Osteoblast (primary cell): ENCODE results near the gene ARHGEF4. TPM values are rescaled to one million over a fixed set of nuclear protein-coding genes. Genes with fewer than 3 reads are reported as not detected.

Experiments
- DNase-seq: peaks from one replicate; pipeline ENCODE4 v3.0.0; 2011; ENCODE audit warnings: low spot score, mixed read lengths; ENCODE audit not compliant: insufficient read length; ENCODE audit errors: missing footprints
- H2AFZ ChIP-seq: 2 replicates; pipeline ENCODE4 v1.6.0; 2011; ENCODE audit warnings: mild to moderate bottlenecking, low read length
- H3K27ac ChIP-seq: 2 replicates; pipeline ENCODE4 v1.5.1; 2011; ENCODE audit warnings: mild to moderate bottlenecking, low read depth, low read length, moderate library complexity
- H3K27me3 ChIP-seq: 2 replicates; pipeline ENCODE4 v1.6.0; 2012; ENCODE audit warnings: mild to moderate bottlenecking, control low read depth, inconsistent platforms, low read length, moderate library complexity; ENCODE audit not compliant: insufficient read depth
- H3K36me3 ChIP-seq: 2 replicates; pipeline ENCODE4 v1.5.1; 2011; ENCODE audit warnings: mild to moderate bottlenecking, low read length, control low read depth, moderate library complexity; ENCODE audit not compliant: insufficient read depth
- H3K4me1 ChIP-seq: 2 replicates; pipeline ENCODE4 v1.5.1; 2011; ENCODE audit warnings: mild to moderate bottlenecking, low read length, control low read depth, moderate library complexity; ENCODE audit not compliant: insufficient read depth
- H3K4me2 ChIP-seq: 2 replicates; pipeline ENCODE4 v1.6.0; 2011; ENCODE audit warnings: mild to moderate bottlenecking, low read length; ENCODE audit not compliant: insufficient read depth
- H3K4me3 ChIP-seq: fragments of 200-600 bp; sonication (generic); 3 replicates; pipeline ENCODE4 v1.5.1; 2012; ENCODE audit warnings: mild to moderate bottlenecking, low read length, inconsistent platforms; ENCODE audit not compliant: insufficient read depth
- H3K79me2 ChIP-seq: 2 replicates; pipeline ENCODE4 v1.6.0; 2012; ENCODE audit warnings: mild to moderate bottlenecking, low read length, control low read depth, inconsistent platforms; ENCODE audit not compliant: insufficient read depth
- H3K9me3 ChIP-seq: 2 replicates; pipeline ENCODE4 v1.5.1; 2011; ENCODE audit warnings: low read depth, low read length, control low read depth
- H4K20me1 ChIP-seq: 2 replicates; pipeline ENCODE4 v1.6.0; 2012; ENCODE audit warnings: mild to moderate bottlenecking, low read length, control low read depth; ENCODE audit not compliant: insufficient read depth
- total RNA-seq: library from RNA; depleted of rRNA; stranded (reverse); fragments of >200 nt; gene quantifications from 2 replicates; pipeline ENCODE4 v1.2.3, GENCODE V29; 2012
- TF ChIP-seq, protein P1 (sequence below): IDR thresholded peaks from 2 replicates; pipeline ENCODE4 v1.5.1; 2011; ENCODE audit warnings: mild to moderate bottlenecking, low read depth, low read length, moderate library complexity; ENCODE audit errors: extremely low read depth

ARHGEF4 gene
- total RNA-seq, 1 donor = 3.6 TPM

DNA sequence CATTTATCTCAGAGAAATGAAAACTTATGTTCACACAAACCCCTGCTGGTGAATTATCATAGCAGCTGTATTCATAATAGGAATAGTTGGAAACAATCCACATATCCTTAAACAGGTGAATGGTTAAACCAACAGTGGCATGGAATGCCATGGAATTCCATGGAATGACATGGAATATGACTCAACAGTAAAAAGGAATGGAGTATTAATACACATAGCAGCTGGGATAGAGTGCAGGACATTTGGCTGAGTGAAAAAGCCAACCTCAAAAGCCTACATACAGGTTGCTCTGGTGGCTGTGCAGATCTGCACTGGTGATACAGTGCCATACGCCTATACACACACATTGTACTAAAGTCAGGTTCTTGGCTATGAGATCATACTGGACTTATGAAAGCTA, 187.0 kb downstream of the ARHGEF4 start:
- H4K20me1 ChIP-seq = no peaks in the 10 kb centered on the region
- H3K4me2 ChIP-seq = no peak overlapping the region
- no peaks in the 10 kb centered on the region for H3K4me1 ChIP-seq
- peaks cover 3% of the 10 kb centered on the region for H3K9me3 ChIP-seq
- no peak overlapping the region for H3K27ac ChIP-seq
- H2AFZ ChIP-seq = no peak overlapping the region
- H3K27me3 ChIP-seq = peaks cover 5% of the 10 kb centered on the region
- DNase-seq = no peak
- no peaks in the 10 kb centered on the region for H3K79me2 ChIP-seq
- H3K36me3 ChIP-seq = no peaks in the 10 kb centered on the region
- no peak overlapping the region for H3K4me3 ChIP-seq
- TF ChIP-seq, protein P1, sequence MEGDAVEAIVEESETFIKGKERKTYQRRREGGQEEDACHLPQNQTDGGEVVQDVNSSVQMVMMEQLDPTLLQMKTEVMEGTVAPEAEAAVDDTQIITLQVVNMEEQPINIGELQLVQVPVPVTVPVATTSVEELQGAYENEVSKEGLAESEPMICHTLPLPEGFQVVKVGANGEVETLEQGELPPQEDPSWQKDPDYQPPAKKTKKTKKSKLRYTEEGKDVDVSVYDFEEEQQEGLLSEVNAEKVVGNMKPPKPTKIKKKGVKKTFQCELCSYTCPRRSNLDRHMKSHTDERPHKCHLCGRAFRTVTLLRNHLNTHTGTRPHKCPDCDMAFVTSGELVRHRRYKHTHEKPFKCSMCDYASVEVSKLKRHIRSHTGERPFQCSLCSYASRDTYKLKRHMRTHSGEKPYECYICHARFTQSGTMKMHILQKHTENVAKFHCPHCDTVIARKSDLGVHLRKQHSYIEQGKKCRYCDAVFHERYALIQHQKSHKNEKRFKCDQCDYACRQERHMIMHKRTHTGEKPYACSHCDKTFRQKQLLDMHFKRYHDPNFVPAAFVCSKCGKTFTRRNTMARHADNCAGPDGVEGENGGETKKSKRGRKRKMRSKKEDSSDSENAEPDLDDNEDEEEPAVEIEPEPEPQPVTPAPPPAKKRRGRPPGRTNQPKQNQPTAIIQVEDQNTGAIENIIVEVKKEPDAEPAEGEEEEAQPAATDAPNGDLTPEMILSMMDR = no peak

- peaks cover 3% of the 10 kb centered on the region for H3K9me3 ChIP-seq
- H3K36me3 ChIP-seq = no peaks in the 10 kb centered on the region
- H3K4me3 ChIP-seq = no peak overlapping the region
- peak; percentile 31 for DNase-seq
- no peak overlapping the region for H3K4me2 ChIP-seq
- no peak overlapping the region for H3K27ac ChIP-seq
- TF ChIP-seq, protein P1 = no peak
- no peaks in the 10 kb centered on the region for H3K4me1 ChIP-seq
- peaks cover 5% of the 10 kb centered on the region for H3K27me3 ChIP-seq
- H2AFZ ChIP-seq = no peak overlapping the region
- H3K79me2 ChIP-seq = no peaks in the 10 kb centered on the region
- no peaks in the 10 kb centered on the region for H4K20me1 ChIP-seq
Measured at GRCh38 chr2:131026919-131027318, 190.2 kb downstream of the ARHGEF4 start.

DNA sequence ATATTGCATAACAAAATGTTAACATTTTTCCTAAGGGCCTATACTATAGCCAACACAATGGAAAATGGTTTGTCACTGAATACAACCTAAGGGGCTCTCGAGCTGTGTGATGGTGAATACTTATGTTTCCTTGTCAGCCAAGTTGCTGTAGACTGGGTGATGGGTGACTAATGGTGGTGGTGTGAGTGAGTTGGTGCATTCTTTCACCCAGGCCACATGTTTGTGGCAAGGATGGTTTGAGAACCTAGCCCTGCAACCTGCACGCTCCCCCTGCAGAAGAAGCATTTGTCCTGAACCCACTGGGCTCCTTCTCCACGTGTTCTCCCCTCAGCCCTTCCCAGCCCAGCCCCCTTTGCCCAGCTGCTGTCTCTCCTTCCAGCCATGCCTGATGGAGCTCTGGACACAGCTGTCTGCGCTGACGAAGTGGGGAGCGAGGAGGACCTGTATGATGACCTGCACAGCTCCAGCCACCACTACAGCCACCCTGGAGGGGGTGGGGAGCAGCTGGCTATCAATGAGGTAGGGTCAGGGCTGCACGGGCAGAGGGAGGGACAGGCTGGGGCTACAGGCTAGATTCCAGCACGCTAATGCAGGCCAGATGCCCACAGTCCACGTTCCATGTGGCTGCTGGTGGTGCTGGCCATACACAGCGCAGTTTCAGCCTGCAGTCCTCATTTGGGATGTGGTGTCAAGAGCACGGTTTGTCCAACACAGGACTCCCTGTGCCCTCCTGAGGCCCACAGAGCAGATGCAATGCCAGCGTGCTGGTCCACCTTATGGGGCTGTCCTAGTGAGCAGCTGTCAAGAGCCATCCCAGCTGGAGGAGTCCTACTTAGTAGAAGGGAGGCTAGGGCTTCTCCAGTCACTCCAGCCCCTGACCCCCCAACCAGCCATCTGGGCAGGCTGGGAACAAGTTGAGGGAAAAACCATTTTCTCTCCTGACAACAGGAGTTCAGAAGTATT, 191.1 kb downstream of the ARHGEF4 start:
- Histone ChIP-seq H2AFZ (no peak overlapping the region), H3K27me3 (peaks cover 5% of the 10 kb centered on the region), H3K4me1 (no peaks in the 10 kb centered on the region), H3K27ac (no peak overlapping the region), H3K79me2 (no peaks in the 10 kb centered on the region), H3K9me3 (peaks cover 3% of the 10 kb centered on the region), H3K4me3 (no peak overlapping the region), H3K4me2 (no peak overlapping the region), H4K20me1 (no peaks in the 10 kb centered on the region), H3K36me3 (no peaks in the 10 kb centered on the region)
- TF ChIP-seq, protein P1 = no peak
- DNase-seq = no peak

- H3K27me3 ChIP-seq = peaks cover 2% of the 10 kb centered on the region
- H3K36me3 ChIP-seq = no peaks in the 10 kb centered on the region
- no peaks in the 10 kb centered on the region for H4K20me1 ChIP-seq
- H3K79me2 ChIP-seq = no peaks in the 10 kb centered on the region
- no peak overlapping the region for H3K27ac ChIP-seq
- TF ChIP-seq, protein P1 = no peak
- H3K4me2 ChIP-seq = no peak overlapping the region
- peaks cover 3% of the 10 kb centered on the region for H3K9me3 ChIP-seq
- H2AFZ ChIP-seq = no peak overlapping the region
- H3K4me3 ChIP-seq = no peak overlapping the region
- H3K4me1 ChIP-seq = peaks cover 3% of the 10 kb centered on the region
- no peak for DNase-seq
Measured at GRCh38 chr2:131029812-131030211, 193.1 kb downstream of the ARHGEF4 start.
